Putamen (tissue), 1 donor: Measurements from ENCODE around the gene TMEM35B.
"Not testable (repeated sequence)": the region's sequence is repeated elsewhere in the genome, so short reads cannot be mapped to it uniquely, and the experiment has no call there.

Experiments
- DNase-seq: peaks from one replicate; pipeline ENCODE4 v3.0.0-alpha.2; 2016; ENCODE audit warnings: low spot score

TMEM35B gene

DNA sequence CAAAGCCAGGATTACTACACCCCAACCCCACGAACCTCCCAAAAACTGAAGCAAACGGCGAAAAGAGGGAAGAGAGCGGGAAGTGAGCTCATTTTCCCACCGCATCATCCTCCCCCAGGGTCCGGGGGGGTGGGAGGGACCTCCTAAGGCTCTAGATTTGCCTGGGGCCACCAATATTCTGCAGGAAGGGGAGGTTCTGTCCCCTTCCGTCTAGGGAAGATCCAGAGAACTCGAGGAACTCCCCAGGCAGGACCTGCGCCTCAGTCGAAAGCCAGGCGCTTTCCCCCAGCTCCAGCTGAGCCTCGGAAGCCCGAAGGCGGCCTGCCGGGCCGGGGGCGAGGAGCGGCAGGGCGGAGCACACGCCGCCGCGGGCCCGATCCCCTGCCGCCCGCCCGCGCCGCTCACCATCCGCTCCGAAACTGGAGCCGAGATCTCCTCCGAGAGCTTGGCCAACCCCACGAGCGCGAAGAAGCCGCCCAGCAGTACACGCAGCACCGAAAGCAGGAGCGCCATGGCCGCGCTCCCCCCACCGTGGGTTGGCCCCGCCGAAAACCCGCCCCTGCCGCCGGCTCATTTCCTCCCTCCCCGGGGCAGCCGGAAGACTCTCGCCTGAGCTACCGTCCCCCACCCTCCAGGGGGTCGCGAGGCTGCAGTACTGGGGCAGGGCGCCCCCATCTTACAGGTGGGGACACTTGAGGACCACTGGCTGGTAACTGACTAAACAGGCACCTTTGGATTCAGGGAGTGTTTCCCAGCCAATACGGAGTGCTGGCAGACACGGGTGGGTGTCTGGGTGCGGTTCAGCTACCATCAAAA, at the start of gene TMEM35B:
TSS of gene TMEM35B (minus strand) at position 555 of the 816 bp plus-strand sequence. CDS start at position 513, 42 bp downstream.
- peak; percentile 42 for DNase-seq

DNA sequence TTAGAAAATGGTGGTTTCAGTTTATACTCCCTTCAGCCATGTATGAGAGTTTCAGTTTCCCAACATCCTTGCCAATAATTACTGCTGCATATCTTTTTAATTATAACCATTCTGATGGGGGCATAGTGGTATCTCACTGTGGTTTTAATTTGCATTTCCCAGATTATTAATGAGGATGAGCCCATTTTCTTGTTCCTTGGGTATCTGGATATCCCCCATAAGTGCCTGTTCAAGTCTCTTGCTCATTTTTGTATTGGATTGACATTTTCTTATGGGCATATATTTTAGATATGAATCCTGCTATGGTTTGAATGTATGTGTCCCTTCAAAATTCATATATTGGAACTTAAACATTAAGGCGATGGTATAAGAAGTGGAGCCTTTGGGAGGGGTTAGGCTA, 48.2 kb upstream of the TMEM35B start:
- no peak for DNase-seq

DNA sequence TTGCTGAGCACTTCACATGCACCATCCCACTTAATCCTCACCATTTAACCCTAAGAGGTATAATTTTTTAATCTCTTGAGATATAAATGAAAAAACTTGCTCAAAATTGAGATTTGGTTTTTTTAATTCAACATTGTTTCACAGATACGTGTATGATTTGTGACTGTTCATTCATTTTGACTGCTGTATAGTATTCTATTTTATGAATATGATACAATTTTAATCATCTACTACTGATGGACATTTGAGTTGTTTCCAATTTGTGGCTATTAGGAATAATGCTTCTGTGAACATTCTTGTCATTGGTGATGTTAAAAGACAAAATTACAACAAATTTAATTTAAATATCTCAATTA, 47.2 kb upstream of the TMEM35B start:
- no peak for DNase-seq

DNA sequence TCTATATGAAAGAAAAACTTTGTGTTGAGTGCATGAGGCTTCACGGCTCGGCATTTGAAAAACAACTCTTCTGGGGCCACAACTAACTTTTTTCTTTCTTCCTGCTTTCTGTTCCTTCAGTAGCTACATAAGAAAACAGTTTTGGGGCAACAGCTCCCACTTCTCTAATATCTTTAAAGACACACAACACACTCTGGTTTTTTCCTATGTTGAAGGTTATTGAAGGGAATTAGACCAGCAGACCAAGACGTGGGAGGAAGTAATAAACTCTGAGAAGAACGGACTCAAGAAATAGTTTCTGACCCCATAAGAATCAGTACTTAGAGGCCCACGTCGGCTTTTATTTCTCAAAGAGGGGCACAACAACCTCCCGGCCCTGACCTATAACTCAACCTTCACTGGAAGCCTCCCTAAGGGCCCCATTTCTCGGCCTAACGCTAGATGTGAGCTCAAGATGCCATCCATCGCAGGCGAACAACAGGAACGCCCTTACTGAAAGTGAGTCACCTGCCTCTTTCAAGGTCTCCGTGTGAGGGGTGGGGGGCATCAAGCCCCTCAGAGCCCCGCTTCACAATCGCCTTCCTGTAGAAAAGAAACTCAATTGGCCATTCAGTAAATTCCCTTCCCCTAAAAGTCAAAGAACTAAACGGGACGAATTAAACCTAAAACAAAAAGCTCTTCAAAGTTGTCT, 45.8 kb upstream of the TMEM35B start:
- peak; percentile 13 for DNase-seq

DNA sequence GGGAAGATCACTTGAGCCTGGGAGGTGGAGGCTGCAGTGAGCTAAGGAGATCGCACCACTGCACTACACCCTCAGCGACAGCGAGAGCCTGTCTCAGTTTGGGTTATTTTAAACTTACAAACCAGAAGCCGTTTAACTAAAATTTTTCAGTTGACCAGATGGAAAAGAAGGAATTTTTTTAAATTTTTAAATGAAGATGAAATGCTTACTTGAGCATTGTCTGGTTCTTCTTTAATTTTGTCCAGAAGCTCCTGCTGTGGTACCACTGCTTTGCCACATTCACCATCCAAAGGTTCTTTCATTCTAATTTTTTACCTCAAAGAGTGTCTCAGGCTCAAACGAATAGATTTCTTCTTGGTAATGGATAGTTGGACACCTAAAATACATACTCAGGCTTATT, 45.2 kb upstream of the TMEM35B start:
- no peak for DNase-seq

DNA sequence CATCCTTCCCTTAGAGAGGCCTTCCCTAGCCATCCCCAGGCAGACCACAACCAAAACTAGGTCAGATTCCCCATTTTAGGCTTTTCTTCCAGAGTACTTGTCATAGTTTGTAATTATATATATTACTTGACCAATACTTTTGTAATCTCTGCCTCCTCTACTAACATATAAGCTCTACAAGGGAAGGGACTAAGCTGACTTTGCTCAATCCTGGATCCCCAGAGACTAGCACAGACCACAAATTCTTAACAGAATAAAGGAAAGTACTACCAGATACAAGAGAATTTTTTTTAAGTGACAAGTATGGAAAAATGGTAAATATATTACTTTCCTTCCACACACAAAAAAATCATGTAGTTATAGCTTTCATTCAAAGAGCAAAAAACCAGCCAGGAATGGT, 44.6 kb upstream of the TMEM35B start:
- no peak for DNase-seq

DNA sequence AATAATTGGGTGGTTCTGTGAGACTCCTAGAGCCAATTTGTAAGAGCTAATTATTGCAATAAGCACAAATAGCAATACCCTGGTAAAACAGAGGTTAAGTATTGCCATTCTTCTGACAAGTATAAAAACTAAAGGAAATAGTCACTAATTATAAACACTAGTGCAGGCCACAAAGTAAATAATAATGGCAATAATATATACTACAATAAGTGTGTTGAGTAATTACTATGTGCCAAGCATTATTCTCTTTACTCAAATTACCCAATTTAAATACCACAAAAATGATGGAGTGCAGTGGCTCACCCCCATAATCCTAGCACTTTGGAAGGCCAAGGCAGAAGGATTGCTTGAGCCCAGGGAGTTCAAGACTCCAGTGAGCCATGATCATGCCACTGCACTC, 31.3 kb upstream of the TMEM35B start:
- no peak for DNase-seq

DNA sequence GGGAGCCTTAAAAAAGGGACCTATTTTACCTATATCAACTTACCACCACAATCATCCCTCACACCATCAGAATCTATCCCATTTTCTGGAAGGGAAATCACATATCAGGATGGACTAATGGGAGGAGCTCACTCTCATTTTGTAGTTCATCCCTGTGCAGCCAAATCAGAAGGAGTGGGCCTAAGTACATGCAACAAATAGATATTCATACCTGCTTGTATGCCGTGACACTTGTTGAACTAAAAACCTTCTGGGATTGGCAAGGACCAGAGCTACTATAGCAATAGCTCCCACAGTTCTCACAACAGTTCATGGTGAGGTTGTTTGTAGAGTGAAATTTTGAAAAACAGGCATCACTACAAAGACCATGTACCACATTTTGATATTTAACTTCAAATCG, 29.3 kb upstream of the TMEM35B start:
- DNase-seq = no peak

DNA sequence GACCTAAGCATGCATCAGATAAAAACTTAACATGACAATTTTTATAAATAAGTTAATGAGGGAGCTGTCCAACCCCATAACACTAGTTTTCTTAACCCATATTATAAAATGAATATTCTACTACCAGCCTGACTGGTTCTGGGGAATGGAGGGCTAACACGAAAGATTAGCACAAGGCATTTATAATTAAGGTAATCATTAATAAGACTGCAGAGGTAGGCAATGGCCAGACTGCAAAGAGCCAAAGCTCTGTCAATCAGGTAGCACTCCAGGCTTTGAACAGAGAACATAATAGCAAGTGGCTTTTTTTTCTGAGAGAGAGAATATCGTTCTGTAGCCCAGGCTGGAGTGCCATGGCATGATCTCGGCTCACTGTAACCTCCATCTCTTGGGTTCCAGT, 20.6 kb upstream of the TMEM35B start:
- no peak for DNase-seq

DNA sequence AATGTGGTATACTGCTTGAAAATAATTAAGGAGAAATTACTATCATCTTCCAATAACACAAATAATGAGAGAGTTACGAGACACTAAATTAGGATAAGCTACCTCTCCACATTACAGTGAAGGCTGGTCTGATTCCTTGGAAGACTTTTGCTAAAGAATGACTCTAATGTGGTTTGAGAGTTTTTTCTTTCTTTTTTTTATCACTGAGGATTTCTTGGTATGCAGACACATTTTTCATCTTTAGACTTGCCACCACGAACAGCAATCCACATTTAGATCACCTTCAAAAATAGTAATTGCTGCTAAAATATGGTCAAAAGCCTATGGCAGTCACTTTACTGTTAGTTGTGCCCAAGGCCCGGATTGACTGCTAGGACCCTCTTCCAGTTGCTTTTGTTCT, 16.6 kb upstream of the TMEM35B start:
- DNase-seq = no peak

DNA sequence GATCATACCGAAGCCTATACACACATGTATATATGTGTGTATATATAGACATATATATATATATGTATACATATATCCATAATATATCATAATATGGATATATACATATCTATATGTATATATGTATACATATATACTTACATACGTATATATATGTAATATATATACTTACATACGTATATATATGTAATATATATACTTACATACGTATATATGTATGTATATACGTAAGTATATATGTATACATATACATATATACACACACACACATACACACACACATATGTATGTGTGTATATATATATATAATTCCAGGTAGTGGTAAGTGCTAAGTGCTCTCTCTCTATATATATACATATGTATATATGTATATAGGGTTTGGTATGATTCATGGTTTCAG, 9.7 kb upstream of the TMEM35B start:
- DNase-seq = no peak

DNA sequence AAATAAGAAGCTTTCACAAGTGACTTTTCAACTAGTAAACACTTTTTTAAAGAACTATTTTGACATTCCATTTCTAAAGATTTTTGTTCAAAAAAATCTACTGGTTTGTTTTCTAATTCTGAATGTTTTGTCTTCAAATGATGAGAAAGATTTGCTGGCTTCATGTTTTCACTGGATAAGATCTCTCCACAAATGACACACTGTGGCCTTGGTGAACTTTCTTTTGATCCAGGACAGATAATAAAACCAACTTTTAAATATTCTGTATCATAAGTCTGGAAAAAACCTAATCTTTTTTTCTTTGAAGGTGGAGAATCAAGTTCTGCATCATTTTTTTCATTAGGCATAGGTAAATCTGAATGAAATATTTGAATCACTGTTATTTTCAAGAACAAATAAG, 3.4 kb upstream of the TMEM35B start:
- DNase-seq = no peak

DNA sequence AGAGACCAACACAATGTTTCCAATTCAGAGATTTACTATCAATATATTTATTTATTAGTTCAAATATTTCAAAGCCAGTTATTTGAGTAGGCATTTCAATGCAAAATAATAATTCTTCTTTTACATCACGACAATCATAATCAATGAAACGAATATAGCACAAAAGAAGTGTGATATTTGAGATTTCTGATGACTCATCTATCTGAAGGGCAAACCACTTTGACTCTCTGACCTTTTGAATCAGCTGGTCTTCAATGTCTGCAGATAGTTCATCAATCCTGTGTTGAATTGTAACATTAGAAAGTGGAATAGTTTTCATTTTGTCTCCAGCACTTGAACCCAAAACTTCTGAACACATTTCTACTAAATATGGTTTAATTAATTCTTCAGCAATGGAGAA, 3.0 kb upstream of the TMEM35B start:
- no peak for DNase-seq

DNA sequence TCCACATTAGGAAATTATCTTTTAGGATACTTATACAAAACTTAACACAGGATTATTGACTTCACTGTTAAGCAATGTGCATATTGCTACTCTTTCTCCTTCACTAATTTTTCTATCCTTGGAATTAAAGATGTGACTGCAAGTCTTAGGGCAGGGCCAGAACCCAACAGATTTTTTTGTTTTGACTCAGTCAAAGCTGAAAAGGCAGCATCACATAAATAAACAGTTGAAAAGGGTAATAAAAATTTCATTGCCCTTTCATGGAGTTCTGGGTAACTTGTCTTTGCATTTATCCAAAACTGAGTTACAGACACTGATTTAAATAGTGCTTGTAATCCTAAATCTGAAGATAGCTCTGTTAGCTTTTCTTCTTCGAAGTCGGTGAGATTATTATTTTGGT, 1.9 kb upstream of the TMEM35B start:
- no peak for DNase-seq

DNA sequence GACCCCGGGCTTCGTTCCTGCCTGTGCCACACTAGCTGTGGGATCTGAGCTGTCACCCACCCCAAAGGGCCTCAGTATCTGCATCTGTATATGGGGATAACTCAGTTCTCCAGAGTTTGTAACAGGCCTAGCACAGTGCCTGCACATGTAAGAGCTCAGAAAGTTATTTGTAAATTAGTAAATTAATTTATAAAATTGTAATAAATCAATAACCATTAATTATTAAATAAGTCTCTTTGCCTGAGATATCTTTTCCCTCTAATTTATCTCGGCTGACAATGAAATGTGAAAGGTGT, 410 bp upstream of the TMEM35B start:
- DNase-seq = not testable (repeated sequence)

DNA sequence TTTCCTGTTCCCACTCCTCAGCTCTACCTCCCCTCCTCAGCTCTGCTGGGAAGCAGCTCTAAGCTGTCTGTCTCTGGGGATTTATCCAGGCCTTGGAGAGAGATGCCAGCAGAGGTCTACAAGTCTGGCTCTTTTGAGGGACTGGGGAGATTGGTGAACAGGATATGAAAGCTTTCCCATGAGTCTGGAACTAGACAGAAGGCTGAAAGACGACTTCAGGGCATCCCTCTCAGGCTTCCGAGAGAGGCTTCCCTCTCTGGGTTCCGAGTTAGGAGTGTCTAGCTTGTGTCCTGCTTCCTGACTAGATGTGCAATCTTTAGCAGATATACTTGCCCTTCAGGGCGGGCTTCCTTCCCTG, 733 bp downstream of the TMEM35B start:
- DNase-seq = no peak

DNA sequence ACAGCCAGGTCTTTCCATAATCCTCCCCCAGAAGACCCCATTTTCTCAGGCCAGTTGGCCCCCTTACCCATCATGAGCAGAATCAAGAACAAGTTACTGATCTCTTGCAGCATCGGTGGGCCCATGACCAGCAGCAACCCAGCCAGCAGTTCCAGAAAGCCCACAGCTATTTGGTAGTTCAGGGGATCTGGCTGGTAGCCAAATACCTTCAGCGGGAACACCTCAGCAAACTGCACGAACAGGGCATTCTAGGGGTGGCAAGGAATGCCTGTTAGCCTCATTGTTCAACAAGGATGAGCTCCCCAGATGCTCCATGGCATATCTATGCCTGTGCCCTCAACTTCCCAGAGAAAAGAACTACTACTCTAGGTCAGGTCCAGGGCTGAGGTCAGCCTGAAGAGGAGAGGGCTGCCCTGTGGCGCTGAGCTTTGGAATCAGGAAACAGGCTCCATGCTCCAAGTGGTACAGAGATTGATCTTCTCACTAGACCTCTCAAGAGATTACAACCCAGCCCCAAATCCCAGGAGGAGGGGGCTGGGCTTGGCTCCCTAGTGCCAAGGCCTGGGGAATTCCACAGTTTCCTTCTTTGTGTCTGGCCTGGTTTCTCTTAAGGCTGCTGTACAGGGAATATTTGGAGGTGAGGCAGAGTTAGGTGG, 1.3 kb downstream of the TMEM35B start:
- DNase-seq = no peak

DNA sequence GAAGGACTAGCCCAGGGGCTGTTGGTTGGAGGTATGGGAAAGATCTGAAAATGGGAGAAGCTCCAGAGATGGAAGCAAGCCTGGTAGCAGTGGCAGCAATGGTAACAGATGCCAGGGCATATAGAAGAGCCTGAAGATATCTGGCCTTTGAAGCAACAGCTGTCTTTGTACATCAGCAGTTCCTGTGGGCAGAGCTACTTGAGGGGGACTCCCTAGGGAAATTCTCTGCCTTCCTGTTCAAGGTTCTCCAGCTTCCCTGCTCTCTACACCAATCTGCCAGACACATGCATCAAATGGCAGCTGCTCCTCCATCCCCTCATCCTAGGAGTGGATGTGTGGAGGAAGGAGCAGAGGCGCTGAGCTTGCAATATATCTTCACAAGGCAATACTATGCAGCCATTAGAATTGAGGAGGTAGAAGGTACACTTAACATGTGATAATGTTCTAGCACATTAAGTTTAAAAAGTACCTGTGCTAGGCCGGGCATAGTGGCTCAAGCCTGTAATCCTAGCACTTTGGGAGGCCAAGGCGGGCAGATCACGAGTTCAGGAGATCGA, 2.2 kb downstream of the TMEM35B start:
- DNase-seq = no peak

DNA sequence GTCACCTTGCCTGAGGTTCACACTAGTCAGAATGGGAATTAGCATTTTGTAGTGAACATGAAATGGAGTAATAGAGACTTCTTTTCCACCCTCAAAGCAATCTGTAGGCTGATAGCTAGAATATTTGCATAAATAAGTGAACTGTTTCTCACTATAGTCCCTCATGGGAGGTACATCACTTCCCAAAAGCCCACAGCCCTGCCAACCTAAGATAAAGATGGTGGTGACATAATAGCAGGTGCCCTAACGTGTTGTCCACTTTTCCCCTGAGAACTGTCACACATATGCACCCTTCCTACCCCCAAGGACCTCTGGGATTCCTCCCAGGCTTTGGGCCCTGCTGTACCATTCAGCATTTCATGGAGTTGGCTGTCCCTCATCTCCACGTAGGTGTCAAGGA, 4.4 kb downstream of the TMEM35B start:
- DNase-seq = no peak

DNA sequence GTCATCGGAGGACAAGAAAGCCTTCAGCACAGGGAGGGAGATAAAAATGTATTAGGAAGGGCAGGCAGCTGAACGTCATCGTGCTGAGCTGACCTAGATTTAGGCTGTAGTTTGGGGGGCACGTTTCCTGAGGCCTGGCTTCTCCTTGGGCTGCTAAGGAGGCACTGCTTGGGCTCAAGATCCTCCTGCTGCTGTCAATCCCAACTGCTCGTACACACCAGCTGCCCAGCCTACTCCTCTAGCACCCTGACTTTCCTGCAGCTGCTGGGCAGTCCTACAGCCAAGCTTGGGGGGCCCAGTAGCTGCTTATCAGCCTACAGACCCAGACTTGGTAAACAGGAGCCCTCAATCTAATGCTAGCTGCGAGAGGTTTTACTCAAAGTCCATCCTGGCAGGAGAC, 6.2 kb downstream of the TMEM35B start:
- no peak for DNase-seq

DNA sequence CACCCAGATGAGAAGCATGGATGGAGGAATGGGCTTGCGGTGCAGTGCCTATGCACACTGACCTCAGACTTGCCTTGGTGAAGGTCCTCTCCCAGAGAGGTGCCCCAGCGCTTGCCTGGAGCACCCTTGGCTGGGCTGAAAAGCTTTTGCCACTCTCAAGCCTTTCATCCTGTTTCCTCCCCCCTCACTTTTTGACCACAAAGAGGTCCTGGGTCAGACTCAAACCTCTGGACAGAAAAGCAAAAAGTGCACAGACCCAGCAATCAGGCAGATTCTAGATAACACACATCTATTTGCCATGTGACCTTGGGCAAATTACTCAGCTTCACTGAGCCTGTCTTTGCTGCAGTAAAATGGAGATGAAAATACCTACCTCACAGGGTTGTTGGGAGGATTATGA, 7.3 kb downstream of the TMEM35B start:
- no peak for DNase-seq

DNA sequence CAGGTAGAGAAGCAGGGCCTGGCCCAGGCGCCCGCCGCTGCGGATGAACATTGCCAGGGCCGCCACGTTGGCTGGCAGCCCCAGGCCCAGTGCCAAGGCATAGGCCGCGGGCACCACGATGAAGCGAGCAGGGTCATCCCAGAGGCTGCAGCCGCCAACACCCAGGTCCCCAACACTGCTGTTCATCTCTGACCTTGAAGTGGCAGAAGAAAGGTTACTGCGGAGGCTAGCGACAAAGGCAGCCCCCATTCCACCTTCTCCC, 8.0 kb downstream of the TMEM35B start:
- DNase-seq = no peak

DNA sequence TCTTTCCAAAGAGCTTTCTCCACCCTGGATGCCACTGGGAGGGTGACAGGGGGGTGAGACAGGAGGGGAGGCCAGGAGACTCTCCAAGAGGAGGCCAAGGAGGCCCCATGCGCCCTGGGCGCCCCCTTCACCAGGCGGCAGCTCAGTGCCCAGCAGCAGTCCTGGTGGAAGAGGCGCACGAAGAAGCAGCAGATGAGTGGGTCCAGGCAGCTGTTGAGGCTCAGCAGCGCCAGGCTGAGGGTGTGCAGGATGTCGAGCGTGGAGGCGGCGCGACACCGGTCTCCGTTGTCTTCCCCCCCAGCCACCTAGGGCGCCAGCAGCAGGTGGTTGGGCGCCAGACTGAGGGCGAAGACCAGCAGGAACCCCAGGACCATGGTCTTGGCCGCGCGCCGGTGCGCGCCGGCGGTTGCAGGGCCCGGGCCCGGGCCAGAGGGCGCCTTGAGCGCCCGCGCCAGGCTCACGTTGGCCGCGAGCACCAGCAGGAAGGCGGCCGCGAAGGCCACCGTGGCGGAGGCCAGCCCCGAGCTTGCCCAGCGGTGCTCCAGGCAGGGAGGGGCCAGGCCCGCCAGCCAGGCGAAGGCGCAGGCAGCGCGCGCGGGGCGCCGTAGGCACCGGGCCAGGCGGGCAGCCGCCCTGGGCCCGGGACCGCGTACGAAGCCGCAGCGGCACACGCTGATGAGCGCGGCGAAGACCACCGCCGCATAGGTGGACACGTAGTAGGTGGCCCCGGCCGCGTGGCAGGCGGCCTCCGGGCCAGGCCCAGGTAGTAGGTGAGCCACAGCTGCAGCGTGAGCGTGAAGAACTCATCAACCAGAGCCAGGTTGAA, 8.6 kb downstream of the TMEM35B start:
- DNase-seq = no peak
